B cell (primary cell): ENCODE results near the gene MSI1. TPM values are rescaled to one million over a fixed set of nuclear protein-coding genes. Genes with fewer than 3 reads are reported as not detected.

ENCODE experiments used
- ATAC-seq: fragments of 200-7000 bp; cut with Tn5 transposase; one replicate; pipeline ENCODE4 v1.10.0; 2021; ENCODE audit warnings: low read depth, mild to moderate bottlenecking, moderate number of reproducible peaks, moderate library complexity
- CTCF ChIA-PET: fragments of 350-600 bp; sonication (Branson Sonifier 250); formaldehyde crosslinking; loops from one replicate; lab custom pipeline; 2021; ENCODE audit warnings: antibody characterized with exemption, inconsistent platforms; lab: Charles Lee
- POLR2A ChIA-PET: fragments of 350-600 bp; sonication (Branson Sonifier 250); formaldehyde crosslinking; loops from one replicate; lab custom pipeline; 2021; ENCODE audit warnings: antibody characterized with exemption; lab: Charles Lee
- DNase-seq: peaks from one replicate; pipeline ENCODE4 v3.0.0; 2013
- H2AFZ ChIP-seq: 2 replicates; pipeline ENCODE4 v1.6.1; 2012; ENCODE audit warnings: mild to moderate bottlenecking, low read depth, low read length; ENCODE audit not compliant: insufficient read depth, poor library complexity, severe bottlenecking
- H3K27ac ChIP-seq, 2 donors: 1 replicate in 1 of 2; 2 replicates in 1 of 2; pipeline ENCODE4 v1.5.1; 2012 to 2013; ENCODE audit warnings: low read length in 2 of 2, mild to moderate bottlenecking in 2 of 2, moderate library complexity in 1 of 2
- H3K27me3 ChIP-seq, 4 experiments: fragments of 200-600 bp in 1 of 4; sonication (generic) in 1 of 4; replicated peaks in 1 of 4; 1 replicate in 2 of 4; 2 replicates in 2 of 4; pipeline versions ENCODE4 v1.6.1 to v1.7.0; 2013 to 2016; ENCODE audit warnings: low read length in 3 of 4, mild to moderate bottlenecking in 2 of 4, mixed read lengths in 1 of 4, moderate library complexity in 1 of 4; ENCODE audit not compliant: insufficient read depth in 4 of 4, control insufficient read depth in 3 of 4; ENCODE audit errors: control extremely low read depth in 1 of 4
- H3K36me3 ChIP-seq, 2 experiments: replicated peaks in 1 of 2; 1 replicate in 1 of 2; 2 replicates in 1 of 2; pipeline versions ENCODE4 v1.6.1 to v1.7.1; 2013; ENCODE audit warnings: low read length in 1 of 2; ENCODE audit not compliant: insufficient read depth in 2 of 2, control insufficient read depth in 1 of 2; ENCODE audit errors: control extremely low read depth in 1 of 2, extremely low read depth in 1 of 2
- H3K4me1 ChIP-seq, 2 donors: fragments of 200-600 bp in 1 of 2; sonication (generic) in 1 of 2; 1 replicate in 1 of 2; 2 replicates in 1 of 2; pipeline versions ENCODE4 v1.5.1 to v1.6.1; 2013 to 2017; ENCODE audit warnings: low read length in 2 of 2; ENCODE audit not compliant: control insufficient read depth in 2 of 2, insufficient read depth in 2 of 2
- H3K4me2 ChIP-seq: replicated peaks from 2 replicates; pipeline ENCODE3; 2012; ENCODE audit warnings: mild to moderate bottlenecking, low read depth, low read length; ENCODE audit not compliant: poor library complexity, severe bottlenecking
- H3K4me3 ChIP-seq, 5 experiments: fragments of 200-600 bp in 1 of 5; sonication (generic) in 1 of 5; 1 replicate in 3 of 5; 2 replicates in 2 of 5; pipeline versions ENCODE4 v1.5.1 to v1.7.0; 2011 to 2016; ENCODE audit warnings: low read length in 4 of 5, mild to moderate bottlenecking in 4 of 5, low read depth in 2 of 5, control low read depth in 1 of 5, moderate library complexity in 1 of 5; ENCODE audit not compliant: insufficient read depth in 1 of 5; ENCODE audit errors: control extremely low read depth in 1 of 5, extremely low read depth in 1 of 5
- H3K79me2 ChIP-seq: fragments of 200-600 bp; sonication (generic); one replicate; pipeline ENCODE4 v1.6.0; 2016; ENCODE audit warnings: low read length; ENCODE audit not compliant: control insufficient read depth, insufficient read depth
- H3K9ac ChIP-seq: fragments of 200-600 bp; sonication (generic); 2 replicates; pipeline ENCODE4 v1.6.1; 2017; ENCODE audit warnings: mild to moderate bottlenecking, low read length, moderate library complexity
- H3K9me3 ChIP-seq, 3 donors: one replicate each; pipeline versions ENCODE4 v1.6.1 to v1.7.1; 2013; ENCODE audit warnings: low read length in 2 of 3; ENCODE audit not compliant: control insufficient read depth in 2 of 3, insufficient read depth in 1 of 3; ENCODE audit errors: control extremely low read depth in 1 of 3
- H4K20me1 ChIP-seq: 2 replicates; pipeline ENCODE4 v1.6.0; 2012; ENCODE audit warnings: mild to moderate bottlenecking, low read length; ENCODE audit not compliant: insufficient read depth, control insufficient read depth, poor library complexity, severe bottlenecking
- H3K27ac Mint-ChIP-seq: one replicate; pipeline ENCODE4 v1.8.0; 2021; ENCODE audit warnings: mixed read lengths
- H3K27me3 Mint-ChIP-seq: one replicate; pipeline ENCODE4 v1.8.0; 2021; ENCODE audit warnings: mixed read lengths
- H3K4me1 Mint-ChIP-seq: one replicate; pipeline ENCODE4 v1.8.0; 2021; ENCODE audit warnings: mixed read lengths
- H3K4me3 Mint-ChIP-seq: one replicate; pipeline ENCODE4 v1.8.0; 2021; ENCODE audit warnings: mixed read lengths
- H3K9me3 Mint-ChIP-seq: one replicate; pipeline ENCODE4 v1.8.0; 2022; ENCODE audit warnings: mixed read lengths; ENCODE audit not compliant: insufficient read depth
- EZH2 ChIP-seq: IDR thresholded peaks from 2 replicates; pipeline ENCODE4 v1.6.1; 2012; ENCODE audit warnings: borderline replicate concordance, low read depth, mild to moderate bottlenecking, moderate library complexity, low read length; ENCODE audit not compliant: insufficient read depth, poor library complexity, severe bottlenecking
- WGBS: methylation state at CpG from one replicate; pipeline ENCODE4 v1.1.5; 2013; ENCODE audit warnings: missing lambda C conversion rate; ENCODE audit not compliant: insufficient coverage; 5-methylcytosine and 5-hydroxymethylcytosine counted together
- intact Hi-C: fragments of 100-400 bp; cut with micrococcal nuclease; formaldehyde crosslinking; loops from one replicate; pipeline ENCODE4 v1.10.0; 2022
- polyA plus RNA-seq: library from polyadenylated mRNA; depleted of rRNA; stranded (reverse); fragments of >200 nt; gene quantifications from 2 replicates; pipeline ENCODE4 v1.2.3, GENCODE V29; 2012
- total RNA-seq, 2 donors: library from RNA; stranded (reverse); fragments of 120-200 nt in 1 of 2; gene quantifications; 1 replicate in 1 of 2; 2 replicates in 1 of 2; pipeline versions ENCODE4 v1.2.3 to v1.2.4, GENCODE V29; 2013 to 2022
- TF ChIP-seq, protein P1 (sequence below): fragments of 200-600 bp; IDR thresholded peaks from one replicate; pipeline ENCODE4 v1.8.0; 2022; ENCODE audit warnings: antibody characterized with exemption, mild to moderate bottlenecking

Gene MSI1
- total and polyA plus RNA-seq, 2 donors (not counting 1 experiment from before 2014, with no cell fraction given) = not detected

DNA sequence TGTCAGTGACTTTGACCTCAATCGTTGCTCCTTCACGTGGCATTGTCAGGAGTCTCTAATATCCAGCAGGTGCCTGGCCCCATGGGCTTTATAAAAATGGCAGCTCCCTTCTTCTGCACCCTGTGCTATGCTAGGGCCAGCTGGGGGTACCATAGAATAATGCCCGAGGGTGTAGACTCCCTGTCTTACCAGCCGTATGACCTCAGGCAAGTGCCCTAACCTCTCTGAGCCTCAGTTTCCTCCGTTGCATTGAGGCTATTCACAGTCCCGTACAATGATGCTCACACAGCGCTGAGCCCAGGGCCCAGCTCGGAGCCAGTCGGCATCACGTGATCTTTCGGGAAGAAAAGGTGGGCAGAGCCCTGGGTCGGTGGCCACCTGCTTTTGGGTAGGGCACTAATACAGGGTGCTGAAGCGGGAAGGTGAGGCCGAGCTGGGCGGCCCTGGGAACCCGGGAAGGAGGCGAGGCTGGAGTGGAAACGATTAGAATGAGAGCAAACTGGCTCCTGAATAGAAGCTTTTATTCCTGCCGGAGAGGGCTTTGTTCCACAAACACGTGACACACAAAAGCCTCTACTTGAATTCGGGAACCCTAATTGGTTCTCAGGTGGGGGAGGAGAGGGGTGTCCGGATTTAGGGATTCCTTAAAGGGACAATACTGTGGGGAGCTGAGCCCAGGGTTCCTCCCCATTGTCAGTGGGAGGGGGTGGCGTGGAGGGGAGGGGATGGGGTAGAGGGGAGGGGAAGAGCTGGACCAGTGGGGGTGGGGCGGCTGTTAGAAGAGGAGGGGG, 19.9 kb upstream of the MSI1 start:
- 21% methylated on average over 12 of the region's 24 CpGs for WGBS
- ATAC-seq (no peak), DNase-seq (no peak)
- H3K9ac ChIP-seq = no peak overlapping the region
- CTCF ChIA-PET = no interaction called here
- no peak for TF ChIP-seq EZH2
- TF ChIP-seq, protein P1, sequence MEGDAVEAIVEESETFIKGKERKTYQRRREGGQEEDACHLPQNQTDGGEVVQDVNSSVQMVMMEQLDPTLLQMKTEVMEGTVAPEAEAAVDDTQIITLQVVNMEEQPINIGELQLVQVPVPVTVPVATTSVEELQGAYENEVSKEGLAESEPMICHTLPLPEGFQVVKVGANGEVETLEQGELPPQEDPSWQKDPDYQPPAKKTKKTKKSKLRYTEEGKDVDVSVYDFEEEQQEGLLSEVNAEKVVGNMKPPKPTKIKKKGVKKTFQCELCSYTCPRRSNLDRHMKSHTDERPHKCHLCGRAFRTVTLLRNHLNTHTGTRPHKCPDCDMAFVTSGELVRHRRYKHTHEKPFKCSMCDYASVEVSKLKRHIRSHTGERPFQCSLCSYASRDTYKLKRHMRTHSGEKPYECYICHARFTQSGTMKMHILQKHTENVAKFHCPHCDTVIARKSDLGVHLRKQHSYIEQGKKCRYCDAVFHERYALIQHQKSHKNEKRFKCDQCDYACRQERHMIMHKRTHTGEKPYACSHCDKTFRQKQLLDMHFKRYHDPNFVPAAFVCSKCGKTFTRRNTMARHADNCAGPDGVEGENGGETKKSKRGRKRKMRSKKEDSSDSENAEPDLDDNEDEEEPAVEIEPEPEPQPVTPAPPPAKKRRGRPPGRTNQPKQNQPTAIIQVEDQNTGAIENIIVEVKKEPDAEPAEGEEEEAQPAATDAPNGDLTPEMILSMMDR = no peak
- no peak overlapping the region for H3K4me2 ChIP-seq
- intact Hi-C loops = no loop called here
- H3K9me3 ChIP-seq = no peaks in the 10 kb centered on the region
- no peaks in the 10 kb centered on the region for H3K36me3 ChIP-seq
- Mint-ChIP-seq H3K27ac (no peak overlapping the region), H3K27me3 (peaks cover 41% of the 10 kb centered on the region), H3K4me3 (no peak overlapping the region), H3K9me3 (peaks cover 2% of the 10 kb centered on the region), H3K4me1 (no peaks in the 10 kb centered on the region)
- H3K27ac ChIP-seq = no peak overlapping the region
- H3K4me3 ChIP-seq = no peak overlapping the region
- peak overlapping the region; percentile 38 for H2AFZ ChIP-seq
- H3K4me1 ChIP-seq = peaks cover 0 to 5% of the 10 kb centered on the region in 2 donors
- peaks cover 0 to 22% (median 2%) of the 10 kb centered on the region in 4 experiments for H3K27me3 ChIP-seq
- no peaks in the 10 kb centered on the region for H3K79me2 ChIP-seq
- H4K20me1 ChIP-seq = no peaks in the 10 kb centered on the region
- POLR2A ChIA-PET = interaction anchor here (0.6 kb wide), 1 partner anchor 199 kb away, joined by 4 read pairs; no protein-coding TSS in a partner anchor

DNA sequence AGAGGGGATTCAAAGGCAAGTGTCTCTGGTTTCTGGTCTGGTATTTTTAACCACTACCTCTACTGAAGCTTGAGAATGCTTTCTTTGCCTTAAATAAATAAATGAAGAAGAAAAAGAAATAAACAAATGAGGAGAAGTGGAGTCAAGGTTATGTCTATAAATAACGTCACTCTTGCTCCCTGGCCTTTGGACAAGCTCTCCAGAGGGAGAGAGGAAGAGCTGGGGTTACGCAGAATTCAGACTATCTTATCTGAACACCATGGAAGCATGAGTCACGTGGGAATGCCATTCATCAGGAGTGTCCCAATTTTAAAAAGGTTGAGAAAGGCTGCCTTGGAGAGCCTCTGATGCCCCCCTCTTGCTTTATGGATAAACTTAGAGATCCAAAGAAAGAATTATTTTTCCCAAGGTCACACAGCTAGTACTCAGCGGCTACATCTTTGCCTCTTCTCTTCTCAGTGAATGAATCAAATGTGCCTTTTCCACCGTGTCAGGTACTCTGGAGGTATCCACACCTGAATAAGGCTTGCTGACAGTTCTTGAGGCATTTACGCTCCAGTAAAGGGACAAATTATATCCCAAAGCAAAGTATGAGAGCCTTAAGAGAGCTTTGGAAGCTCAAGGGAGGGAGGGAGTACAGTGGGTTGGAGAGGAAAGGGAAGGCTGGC, 12.9 kb upstream of the MSI1 start:
- no peak for ATAC-seq
- Mint-ChIP-seq H3K27ac (no peak overlapping the region), H3K4me1 (peaks cover 2% of the 10 kb centered on the region), H3K9me3 (no peaks in the 10 kb centered on the region), H3K27me3 (peaks cover 33% of the 10 kb centered on the region), H3K4me3 (no peak overlapping the region)
- Histone ChIP-seq H3K27ac (no peak overlapping the region), H3K4me2 (no peak overlapping the region), H3K9me3 (no peaks in the 10 kb centered on the region), H3K9ac (no peak overlapping the region), H3K36me3 (no peaks in the 10 kb centered on the region), H4K20me1 (no peaks in the 10 kb centered on the region), H2AFZ (no peak overlapping the region), H3K4me3 (no peak overlapping the region), H3K27me3 (peaks cover 0 to 11% (median 0%) of the 10 kb centered on the region in 4 experiments), H3K79me2 (no peaks in the 10 kb centered on the region), H3K4me1 (no peaks in the 10 kb centered on the region)
- no peak for TF ChIP-seq EZH2
- TF ChIP-seq, protein P1 = no peak
- intact Hi-C loops = no loop called here
- CTCF ChIA-PET = no interaction called here
- POLR2A ChIA-PET = interaction anchor here (0.6 kb wide), 1 partner anchor 80 kb away, joined by 6 read pairs; the partner anchor contains the start of gene SIRT4
- 93% methylated on average over 3 of the region's 6 CpGs for WGBS
- DNase-seq = no peak
